IMR-90 (cell line): ENCODE data around the gene FOXO1. TPM values are rescaled to one million over a fixed set of nuclear protein-coding genes. Genes with fewer than 3 reads are reported as not detected.

ENCODE experiments used
- ATAC-seq: fragments of 200-7000 bp; cut with Tn5 transposase; 2 replicates; pipeline ENCODE4 v1.9.1; 2020; ENCODE audit warnings: low read depth, mild to moderate bottlenecking, moderate library complexity
- BruUV-seq: library from RNA; stranded (reverse); fragments of 400-500 nt; replicated peaks from 2 replicates; lab custom pipeline; 2021; lab: Mats Ljungman, UMichigan
- CTCF ChIA-PET: fragments of 300-600 bp; formaldehyde crosslinking; extraction: SDS; loops from one replicate; lab custom pipeline; 2021; ENCODE audit warnings: antibody characterized with exemption; lab: Yijun Ruan, JAX
- POLR2A ChIA-PET: fragments of 300-600 bp; sonication (Branson Sonifier 250); formaldehyde crosslinking; loops from one replicate; lab custom pipeline; 2022; ENCODE audit warnings: antibody characterized with exemption; ENCODE audit not compliant: unreplicated experiment; lab: Charles Lee
- DNase-seq: peaks from one replicate; pipeline ENCODE4 v3.0.0; 2013
- H2AFZ ChIP-seq: replicated peaks from 2 replicates; pipeline ENCODE3; 2013; ENCODE audit warnings: low read length, mild to moderate bottlenecking; ENCODE audit not compliant: poor library complexity
- H2AK5ac ChIP-seq: 2 replicates; pipeline ENCODE4 v1.6.1; 2013; ENCODE audit warnings: low read depth, low read length, inconsistent platforms
- H2AK9ac ChIP-seq: replicated peaks from 2 replicates; pipeline ENCODE3; 2013; ENCODE audit warnings: mild to moderate bottlenecking, low read depth, low read length, moderate library complexity; ENCODE audit not compliant: poor library complexity
- H2BK120ac ChIP-seq: 2 replicates; pipeline ENCODE4 v1.6.1; 2013; ENCODE audit warnings: low read depth, low read length, inconsistent platforms
- H2BK15ac ChIP-seq: 3 replicates; pipeline ENCODE4 v1.6.1; 2013; ENCODE audit warnings: low read depth, low read length, inconsistent platforms
- H2BK20ac ChIP-seq: 2 replicates; pipeline ENCODE4 v1.6.1; 2013; ENCODE audit warnings: low read depth, mild to moderate bottlenecking, inconsistent platforms, low read length, moderate library complexity
- H2BK5ac ChIP-seq: 2 replicates; pipeline ENCODE4 v1.6.1; 2013; ENCODE audit warnings: mild to moderate bottlenecking, low read depth, low read length, inconsistent platforms; ENCODE audit not compliant: poor library complexity, severe bottlenecking
- H3K14ac ChIP-seq: replicated peaks from 2 replicates; pipeline ENCODE4 v1.6.1; 2013; ENCODE audit warnings: low read depth, low read length, inconsistent platforms
- H3K18ac ChIP-seq: 2 replicates; pipeline ENCODE4 v1.6.1; 2013; ENCODE audit warnings: low read depth, low read length, control low read depth
- H3K23ac ChIP-seq: 2 replicates; pipeline ENCODE4 v1.6.1; 2013; ENCODE audit warnings: low read depth, low read length, inconsistent platforms
- H3K27ac ChIP-seq: 2 replicates; pipeline ENCODE4 v1.5.1; 2013; ENCODE audit warnings: mild to moderate bottlenecking, control low read depth, low read length; ENCODE audit not compliant: insufficient read depth
- H3K27me3 ChIP-seq: 2 replicates; pipeline ENCODE4 v1.6.1; 2013; ENCODE audit warnings: low read length; ENCODE audit not compliant: control insufficient read depth, insufficient read depth
- H3K36me3 ChIP-seq: 2 replicates; pipeline ENCODE4 v1.6.1; 2013; ENCODE audit warnings: low read length, mixed read lengths; ENCODE audit not compliant: control insufficient read depth, insufficient read depth
- H3K4ac ChIP-seq: 2 replicates; pipeline ENCODE4 v1.6.1; 2013; ENCODE audit warnings: low read depth, low read length, inconsistent platforms
- H3K4me1 ChIP-seq: 2 replicates; pipeline ENCODE4 v1.6.1; 2013; ENCODE audit warnings: low read length, mixed read lengths; ENCODE audit not compliant: control insufficient read depth, insufficient read depth
- H3K4me2 ChIP-seq: 2 replicates; pipeline ENCODE4 v1.6.1; 2013; ENCODE audit warnings: low read depth, mild to moderate bottlenecking, control low read depth, low read length, moderate library complexity
- H3K4me3 ChIP-seq: 2 replicates; pipeline ENCODE4 v1.5.1; 2013; ENCODE audit warnings: low read depth, mild to moderate bottlenecking, control low read depth, low read length, moderate library complexity; ENCODE audit not compliant: insufficient read depth
- H3K56ac ChIP-seq: 2 replicates; pipeline ENCODE4 v1.6.1; 2013; ENCODE audit warnings: low read length, inconsistent platforms; ENCODE audit not compliant: insufficient read depth; ENCODE audit errors: extremely low read depth
- H3K79me1 ChIP-seq, 2 experiments: 2 replicates each; pipeline ENCODE4 v1.6.1; 2013; ENCODE audit warnings: low read length in 2 of 2, inconsistent platforms in 1 of 2, low read depth in 1 of 2
- H3K9ac ChIP-seq: 2 replicates; pipeline ENCODE4 v1.6.1; 2013; ENCODE audit warnings: low read depth, low read length, control low read depth
- H3K9me1 ChIP-seq: 2 replicates; pipeline ENCODE4 v1.6.1; 2013; ENCODE audit warnings: low read length, inconsistent platforms; ENCODE audit not compliant: insufficient read depth
- H3K9me3 ChIP-seq: 2 replicates; pipeline ENCODE4 v1.6.1; 2013; ENCODE audit warnings: low read length; ENCODE audit not compliant: control insufficient read depth, insufficient read depth
- H4K20me1 ChIP-seq: 2 replicates; pipeline ENCODE4 v1.6.1; 2013; ENCODE audit warnings: low read length, inconsistent platforms; ENCODE audit not compliant: insufficient read depth
- H4K5ac ChIP-seq: 2 replicates; pipeline ENCODE4 v1.6.1; 2013; ENCODE audit warnings: mild to moderate bottlenecking, low read depth, low read length, control low read depth
- H4K8ac ChIP-seq, 2 experiments: 2 replicates each; pipeline ENCODE4 v1.6.1; 2013; ENCODE audit warnings: low read depth in 2 of 2, low read length in 2 of 2, control low read depth in 1 of 2, inconsistent platforms in 1 of 2
- H4K91ac ChIP-seq: 2 replicates; pipeline ENCODE4 v1.6.1; 2013; ENCODE audit warnings: low read depth, low read length, inconsistent platforms; ENCODE audit not compliant: insufficient read depth
- FOS ChIP-seq: fragments of 150-350 bp; IDR thresholded peaks from 2 replicates; pipeline ENCODE4 v1.6.1; 2016; ENCODE audit warnings: low read depth, low read length
- RCOR1 ChIP-seq: IDR thresholded peaks from 2 replicates; pipeline ENCODE4 v1.6.1; 2012; ENCODE audit warnings: mild to moderate bottlenecking, low read length, improper control_type of control experiment; ENCODE audit not compliant: insufficient replicate concordance
- WGBS, 2 experiments: methylation state at CpG; one replicate each; pipeline versions ENCODE4 v1.1.5 to v1.1.7; 2013; ENCODE audit warnings: missing lambda C conversion rate in 2 of 2; ENCODE audit not compliant: insufficient read length in 1 of 2; ENCODE audit errors: extremely low coverage in 2 of 2; 5-methylcytosine and 5-hydroxymethylcytosine counted together
- dilution Hi-C: fragments of 300-500 bp; cut with HindIII; formaldehyde crosslinking; loops from one replicate; pipeline ENCODE4 v1.14.3; 2018; ENCODE audit warnings: low sequenced_read_pairs; ENCODE audit not compliant: unreplicated experiment
- in situ Hi-C: fragments of 300-500 bp; cut with MboI; formaldehyde crosslinking; loops from 3 replicates; pipeline ENCODE4 v1.14.3; 2019; ENCODE audit warnings: low sequenced_read_pairs, inconsistent platforms, mixed read lengths
- intact Hi-C: fragments of 100-400 bp; cut with micrococcal nuclease; formaldehyde crosslinking; loops from 2 replicates; pipeline ENCODE4 v1.10.0; 2022
- polyA plus RNA-seq, 3 experiments: library from polyadenylated mRNA; depleted of rRNA; stranded (reverse); fragments of >200 nt; gene quantifications; 2 replicates each; pipeline ENCODE4 v1.2.3, GENCODE V29; 2012; ENCODE audit warnings: low replicate concordance in 1 of 3
- total RNA-seq: library from RNA; depleted of rRNA; stranded (reverse); fragments of >200 nt; gene quantifications from 2 replicates; pipeline ENCODE4 v1.2.3, GENCODE V29; 2012

FOXO1 gene
- total and polyA plus RNA-seq, 2 of the 4 experiments (the other 2 are of a cell fraction) = 0.12 to 0.18 TPM

DNA sequence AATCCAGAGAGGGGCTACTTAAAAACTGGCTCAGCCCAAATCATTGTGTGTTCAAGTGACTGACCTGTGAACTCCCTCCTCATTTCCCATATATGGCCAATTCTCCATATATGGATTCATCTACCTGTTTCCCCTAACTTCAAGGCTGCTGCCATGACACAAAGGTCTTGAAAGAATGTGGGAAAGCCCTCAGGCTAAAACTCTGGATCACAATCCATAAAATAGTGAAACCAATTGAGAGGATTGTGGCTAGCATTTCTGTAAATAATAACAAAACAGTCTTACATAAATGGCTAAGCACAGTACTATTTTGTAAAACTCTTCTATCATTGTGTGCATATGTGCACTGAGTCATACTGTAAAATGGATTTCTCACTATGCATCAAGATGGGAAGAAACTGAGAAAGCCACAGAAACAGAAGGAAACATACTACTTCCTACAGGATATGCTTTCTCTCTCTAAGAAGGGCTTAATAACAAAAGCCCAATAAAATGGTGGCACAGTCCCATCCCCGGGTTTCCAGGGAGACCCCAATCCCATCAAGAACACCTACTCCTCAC, 80.5 kb downstream of the FOXO1 start:
- CTCF ChIA-PET = no interaction called here
- POLR2A ChIA-PET = no interaction called here
- Histone ChIP-seq H3K79me1 (no peaks in the 10 kb centered on the region), H3K4ac (no peak overlapping the region), H2BK15ac (no peak overlapping the region), H3K4me2 (no peak overlapping the region), H3K56ac (no peak overlapping the region), H2AK5ac (no peak overlapping the region), H2BK5ac (no peak overlapping the region), H3K4me1 (no peaks in the 10 kb centered on the region), H4K8ac (no peak overlapping the region), H2AFZ (no peak overlapping the region), H3K18ac (no peak overlapping the region), H3K9me3 (no peaks in the 10 kb centered on the region), H3K27ac (no peak overlapping the region), H2AK9ac (no peak overlapping the region), H4K5ac (no peak overlapping the region), H3K4me3 (no peak overlapping the region), H2BK20ac (no peak overlapping the region), H3K36me3 (no peaks in the 10 kb centered on the region), H3K27me3 (no peaks in the 10 kb centered on the region), H4K20me1 (no peaks in the 10 kb centered on the region), H3K23ac (no peak overlapping the region), H4K91ac (no peak overlapping the region), H3K9me1 (no peaks in the 10 kb centered on the region), H2BK120ac (no peak overlapping the region), H3K14ac (no peak overlapping the region), H3K9ac (no peak overlapping the region)
- ATAC-seq (no peak), DNase-seq (no peak)
- no TSS peak for BruUV-seq
- WGBS, 2 experiments = no CpG with 5 or more reads among the region's 1 CpG
- dilution Hi-C loops (no loop called here), intact Hi-C loops (no loop called here), in situ Hi-C loops (no loop called here)
- no peak for TF ChIP-seq FOS
- no peak for TF ChIP-seq RCOR1
